ENCODE measurements around the gene CACNA1C. TPM values are rescaled to one million over a fixed set of nuclear protein-coding genes. Genes with fewer than 3 reads are reported as not detected.

The CACNA1C gene
- total RNA-seq, 1 donor from 2014 or later, result 0.02 TPM

GRCh38 chr12:2115101-2115845 is 62.5 kb downstream of the CACNA1C start:
- CTCF ChIA-PET, result no interaction called here

GRCh38 chr12:2117541-2117940 is 64.8 kb downstream of the CACNA1C start:
- Mint-ChIP-seq H3K27me3 (peaks cover 4% of the 10 kb centered on the region), H3K9me3 (no peaks in the 10 kb centered on the region), H3K4me1 (no peaks in the 10 kb centered on the region), H3K4me3 (no peak overlapping the region), H3K36me3 (ENCODE audit: low read depth) (no peaks in the 10 kb centered on the region), H3K27ac (no peak overlapping the region)
- intact Hi-C loops (cut with micrococcal nuclease), result no loop called here
- CTCF ChIA-PET, result no interaction called here
- DNase-seq, result no peak
- POLR2A ChIA-PET, result no interaction called here
- TF ChIP-seq, protein P1, sequence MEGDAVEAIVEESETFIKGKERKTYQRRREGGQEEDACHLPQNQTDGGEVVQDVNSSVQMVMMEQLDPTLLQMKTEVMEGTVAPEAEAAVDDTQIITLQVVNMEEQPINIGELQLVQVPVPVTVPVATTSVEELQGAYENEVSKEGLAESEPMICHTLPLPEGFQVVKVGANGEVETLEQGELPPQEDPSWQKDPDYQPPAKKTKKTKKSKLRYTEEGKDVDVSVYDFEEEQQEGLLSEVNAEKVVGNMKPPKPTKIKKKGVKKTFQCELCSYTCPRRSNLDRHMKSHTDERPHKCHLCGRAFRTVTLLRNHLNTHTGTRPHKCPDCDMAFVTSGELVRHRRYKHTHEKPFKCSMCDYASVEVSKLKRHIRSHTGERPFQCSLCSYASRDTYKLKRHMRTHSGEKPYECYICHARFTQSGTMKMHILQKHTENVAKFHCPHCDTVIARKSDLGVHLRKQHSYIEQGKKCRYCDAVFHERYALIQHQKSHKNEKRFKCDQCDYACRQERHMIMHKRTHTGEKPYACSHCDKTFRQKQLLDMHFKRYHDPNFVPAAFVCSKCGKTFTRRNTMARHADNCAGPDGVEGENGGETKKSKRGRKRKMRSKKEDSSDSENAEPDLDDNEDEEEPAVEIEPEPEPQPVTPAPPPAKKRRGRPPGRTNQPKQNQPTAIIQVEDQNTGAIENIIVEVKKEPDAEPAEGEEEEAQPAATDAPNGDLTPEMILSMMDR (IDR thresholded peaks at IDR 0.05), result no peak
- no peak for ATAC-seq (ENCODE audit: low read depth)

More at GRCh38 chr12:2115101-2115845, 62.5 kb downstream of the CACNA1C start:
- no peak overlapping the region for H3K27ac Mint-ChIP-seq
- intact Hi-C loops (cut with micrococcal nuclease), result no loop called here
- no peaks in the 10 kb centered on the region for H3K36me3 Mint-ChIP-seq (ENCODE audit: low read depth)
- TF ChIP-seq, protein P1 (IDR thresholded peaks at IDR 0.05), result no peak
- DNase-seq (no peak), ATAC-seq (ENCODE audit: low read depth) (no peak)
- H3K4me1 Mint-ChIP-seq, result no peaks in the 10 kb centered on the region
- peaks cover 4% of the 10 kb centered on the region for H3K27me3 Mint-ChIP-seq
- POLR2A ChIA-PET, result no interaction called here
- no peak overlapping the region for H3K4me3 Mint-ChIP-seq
- H3K9me3 Mint-ChIP-seq, result no peaks in the 10 kb centered on the region

- ChIA-PET CTCF (no interaction called here), POLR2A (no interaction called here)
- ATAC-seq (ENCODE audit: low read depth), result no peak
- no peaks in the 10 kb centered on the region for H3K36me3 Mint-ChIP-seq (ENCODE audit: low read depth)
- H3K9me3 Mint-ChIP-seq, result no peaks in the 10 kb centered on the region
- intact Hi-C loops (cut with micrococcal nuclease), result no loop called here
- H3K27ac Mint-ChIP-seq, result no peak overlapping the region
- H3K27me3 Mint-ChIP-seq, result peaks cover 4% of the 10 kb centered on the region
- DNase-seq, result no peak
- TF ChIP-seq, protein P1 (IDR thresholded peaks at IDR 0.05), result no peak
- no peaks in the 10 kb centered on the region for H3K4me1 Mint-ChIP-seq
- H3K4me3 Mint-ChIP-seq, result no peak overlapping the region
Measured at GRCh38 chr12:2118061-2118460, 65.3 kb downstream of the CACNA1C start.

- no peak overlapping the region for H3K27ac Mint-ChIP-seq
Measured at GRCh38 chr12:2118481-2119255, 65.9 kb downstream of the CACNA1C start.

DNA sequence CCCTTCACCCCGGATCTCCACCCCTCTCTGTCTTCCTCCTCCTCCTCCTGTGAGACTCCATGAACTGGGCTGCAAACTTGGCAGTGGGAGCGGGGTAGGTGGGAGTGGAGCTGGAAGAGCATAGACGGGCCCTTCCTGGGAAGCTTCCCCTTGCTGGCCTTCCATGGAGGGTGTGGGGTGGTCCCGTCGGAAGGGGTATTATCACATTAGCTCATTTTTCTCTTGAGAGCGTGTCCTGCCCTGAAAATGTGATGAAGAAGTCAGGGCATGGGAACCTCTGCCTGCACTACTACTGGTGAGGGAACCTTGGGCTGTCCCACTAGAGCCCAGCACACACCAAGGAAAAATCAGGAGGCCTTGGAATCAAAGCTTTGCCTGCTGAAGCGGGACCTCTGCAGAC is 66.5 kb downstream of the CACNA1C start:
- DNase-seq (no peak), ATAC-seq (ENCODE audit: low read depth) (no peak)
- Mint-ChIP-seq H3K36me3 (ENCODE audit: low read depth) (no peaks in the 10 kb centered on the region), H3K4me1 (no peaks in the 10 kb centered on the region), H3K27ac (no peak overlapping the region), H3K27me3 (peaks cover 4% of the 10 kb centered on the region), H3K4me3 (no peak overlapping the region), H3K9me3 (no peaks in the 10 kb centered on the region)
- intact Hi-C loops (cut with micrococcal nuclease), result no loop called here
- ChIA-PET POLR2A (no interaction called here), CTCF (no interaction called here)
- TF ChIP-seq, protein P1 (IDR thresholded peaks at IDR 0.05), result no peak

More at GRCh38 chr12:2118481-2119255, 65.9 kb downstream of the CACNA1C start:
- ATAC-seq (ENCODE audit: low read depth) (no peak), DNase-seq (no peak)
- TF ChIP-seq, protein P1 (IDR thresholded peaks at IDR 0.05), result no peak
- Mint-ChIP-seq H3K9me3 (no peaks in the 10 kb centered on the region), H3K27me3 (peaks cover 4% of the 10 kb centered on the region), H3K36me3 (ENCODE audit: low read depth) (no peaks in the 10 kb centered on the region), H3K4me1 (no peaks in the 10 kb centered on the region), H3K4me3 (no peak overlapping the region)
- ChIA-PET CTCF (no interaction called here), POLR2A (no interaction called here)
- intact Hi-C loops (cut with micrococcal nuclease), result no loop called here

Measured in activated B cell treated with CpG ODN at 0.5 μM for 24 hours (primary cell).